Esophagus muscularis mucosa (tissue), 4 donors: ENCODE data around the gene ACTL8. TPM values are rescaled to one million over a fixed set of nuclear protein-coding genes. Genes with fewer than 3 reads are reported as not detected.

ENCODE experiments used
- DNase-seq: peaks from one replicate; pipeline ENCODE4 v3.0.0-alpha.2; 2017; ENCODE audit errors: extremely low spot score
- H3K27ac ChIP-seq, 4 donors: fragments of 200-600 bp; sonication (generic); replicated peaks in 1 of 4; 1 replicate in 3 of 4; 2 replicates in 1 of 4; pipeline ENCODE4 v1.5.1; 2016 to 2019; ENCODE audit warnings: mild to moderate bottlenecking in 1 of 4
- H3K27me3 ChIP-seq, 4 donors: fragments of 200-600 bp; sonication (generic); one replicate each; pipeline versions ENCODE4 v1.5.1 to v1.6.0; 2016 to 2019
- H3K36me3 ChIP-seq, 4 donors: fragments of 200-600 bp; sonication (generic); one replicate each; pipeline ENCODE4 v1.5.1; 2016 to 2019
- H3K4me1 ChIP-seq, 4 donors: fragments of 200-600 bp; sonication (generic); one replicate each; pipeline ENCODE4 v1.5.1; 2016 to 2019
- H3K4me3 ChIP-seq, 4 donors: fragments of 200-600 bp; sonication (generic); 1 replicate in 2 of 4; 2 replicates in 2 of 4; pipeline ENCODE4 v1.5.1; 2016 to 2019; ENCODE audit warnings: mild to moderate bottlenecking in 4 of 4, moderate library complexity in 1 of 4
- H3K9me3 ChIP-seq, 4 donors: fragments of 200-600 bp; sonication (generic); 1 replicate in 3 of 4; 2 replicates in 1 of 4; pipeline ENCODE4 v1.5.1; 2016 to 2019
- EP300 ChIP-seq: sonication (generic); formaldehyde crosslinking; IDR thresholded peaks from one replicate; pipeline ENCODE4 v1.6.1; 2017; ENCODE audit warnings: antibody characterized with exemption
- POLR2A ChIP-seq: fragments of 450-650 bp; IDR thresholded peaks from one replicate; pipeline ENCODE4 v1.6.1; 2017; ENCODE audit warnings: antibody characterized with exemption, moderate library complexity, mild to moderate bottlenecking, low read depth
- POLR2AphosphoS5 ChIP-seq, 2 donors: sonication (generic); formaldehyde crosslinking; IDR thresholded peaks; one replicate each; pipeline ENCODE4 v1.6.1; 2017; ENCODE audit warnings: antibody characterized with exemption in 2 of 2
- WGBS: methylation state at CpG from one replicate; pipeline ENCODE4 v1.1.5; 2018; 5-methylcytosine and 5-hydroxymethylcytosine counted together
- intact Hi-C: fragments of 100-400 bp; cut with DNase I; formaldehyde crosslinking; loops from one replicate; pipeline ENCODE4 v1.15.1; 2023
- total RNA-seq, 4 donors: library from RNA; depleted of rRNA; stranded (reverse); fragments of >200 nt; gene quantifications; one replicate each; pipeline versions ENCODE4 v1.1.0 to v1.2.1, GENCODE V29; 2016
- TF ChIP-seq, protein P1 (sequence below), 3 experiments: fragments of 200-600 bp in 2 of 3; fragments of 450-650 bp in 1 of 3; sonication (generic) in 2 of 3; IDR thresholded peaks; one replicate each; pipeline ENCODE4 v1.5.1; 2017 to 2019; ENCODE audit warnings: antibody characterized with exemption in 3 of 3, mild to moderate bottlenecking in 2 of 3, moderate library complexity in 1 of 3

ACTL8 gene
- total RNA-seq, 4 donors from 2014 or later, result not detected

DNA sequence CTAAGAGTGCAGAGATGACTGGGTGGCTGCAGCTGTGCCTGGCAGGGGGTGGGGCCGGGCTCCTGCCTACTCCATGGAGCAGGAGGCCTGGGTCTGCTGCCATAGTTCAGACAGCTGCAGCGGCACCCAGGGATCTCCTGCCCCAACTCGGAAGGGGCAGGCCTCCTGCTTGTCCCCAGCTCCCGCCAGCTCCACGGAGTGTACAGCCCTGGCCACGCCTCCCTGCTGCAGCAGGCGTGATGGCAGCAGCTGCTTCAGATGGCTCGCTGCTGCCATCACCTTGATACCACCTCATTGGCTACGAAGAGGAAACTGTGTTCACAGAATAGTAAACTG is 35.9 kb downstream of the ACTL8 start:
- no CpG with 5 or more reads among the region's 9 CpGs for WGBS
- TF ChIP-seq POLR2A (no peak), EP300 (no peak), POLR2AphosphoS5 (IDR thresholded peaks at IDR 0.05) (no peak)
- TF ChIP-seq, protein P1, sequence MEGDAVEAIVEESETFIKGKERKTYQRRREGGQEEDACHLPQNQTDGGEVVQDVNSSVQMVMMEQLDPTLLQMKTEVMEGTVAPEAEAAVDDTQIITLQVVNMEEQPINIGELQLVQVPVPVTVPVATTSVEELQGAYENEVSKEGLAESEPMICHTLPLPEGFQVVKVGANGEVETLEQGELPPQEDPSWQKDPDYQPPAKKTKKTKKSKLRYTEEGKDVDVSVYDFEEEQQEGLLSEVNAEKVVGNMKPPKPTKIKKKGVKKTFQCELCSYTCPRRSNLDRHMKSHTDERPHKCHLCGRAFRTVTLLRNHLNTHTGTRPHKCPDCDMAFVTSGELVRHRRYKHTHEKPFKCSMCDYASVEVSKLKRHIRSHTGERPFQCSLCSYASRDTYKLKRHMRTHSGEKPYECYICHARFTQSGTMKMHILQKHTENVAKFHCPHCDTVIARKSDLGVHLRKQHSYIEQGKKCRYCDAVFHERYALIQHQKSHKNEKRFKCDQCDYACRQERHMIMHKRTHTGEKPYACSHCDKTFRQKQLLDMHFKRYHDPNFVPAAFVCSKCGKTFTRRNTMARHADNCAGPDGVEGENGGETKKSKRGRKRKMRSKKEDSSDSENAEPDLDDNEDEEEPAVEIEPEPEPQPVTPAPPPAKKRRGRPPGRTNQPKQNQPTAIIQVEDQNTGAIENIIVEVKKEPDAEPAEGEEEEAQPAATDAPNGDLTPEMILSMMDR (IDR thresholded peaks at IDR 0.05), result no peak
- no peak for DNase-seq
- H3K27ac ChIP-seq, result no peak overlapping the region
- no peaks in the 10 kb centered on the region for H3K4me1 ChIP-seq
- H3K4me3 ChIP-seq, result no peak overlapping the region
- peaks cover 0 to 38% (median 0%) of the 10 kb centered on the region in 4 donors for H3K27me3 ChIP-seq
- H3K36me3 ChIP-seq, result no peaks in the 10 kb centered on the region
- intact Hi-C loops, result no loop called here
- no peaks in the 10 kb centered on the region for H3K9me3 ChIP-seq

DNA sequence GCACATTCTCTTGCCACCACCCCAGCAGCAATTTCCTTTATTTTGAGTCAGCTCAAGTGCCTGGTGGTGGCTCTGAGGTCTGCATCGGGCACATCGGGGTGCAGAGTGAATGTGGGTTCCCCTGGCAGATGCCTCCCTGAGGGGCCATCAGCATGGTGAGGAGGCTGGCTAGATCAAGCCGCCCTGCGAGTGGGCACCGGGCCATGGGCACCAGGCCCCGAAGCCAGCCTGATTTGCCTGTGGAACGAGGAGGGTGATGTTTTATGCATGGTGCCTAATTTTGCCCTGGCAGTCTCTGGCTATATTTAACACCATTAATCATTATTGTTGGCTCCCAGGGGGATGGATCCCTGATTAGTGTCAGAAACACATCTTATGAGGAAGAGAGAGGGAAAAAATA is 36.3 kb downstream of the ACTL8 start:
- Histone ChIP-seq H3K9me3 (no peaks in the 10 kb centered on the region), H3K27ac (no peak overlapping the region), H3K36me3 (no peaks in the 10 kb centered on the region), H3K4me3 (no peak overlapping the region), H3K27me3 (peaks cover 0 to 40% (median 0%) of the 10 kb centered on the region in 4 donors), H3K4me1 (no peaks in the 10 kb centered on the region)
- TF ChIP-seq, protein P1 (IDR thresholded peaks at IDR 0.05), result no peak
- TF ChIP-seq EP300 (no peak), POLR2AphosphoS5 (IDR thresholded peaks at IDR 0.05) (no peak), POLR2A (no peak)
- intact Hi-C loops, result no loop called here
- no peak for DNase-seq
- WGBS, result 94% methylated on average over 6 of the region's 7 CpGs

DNA sequence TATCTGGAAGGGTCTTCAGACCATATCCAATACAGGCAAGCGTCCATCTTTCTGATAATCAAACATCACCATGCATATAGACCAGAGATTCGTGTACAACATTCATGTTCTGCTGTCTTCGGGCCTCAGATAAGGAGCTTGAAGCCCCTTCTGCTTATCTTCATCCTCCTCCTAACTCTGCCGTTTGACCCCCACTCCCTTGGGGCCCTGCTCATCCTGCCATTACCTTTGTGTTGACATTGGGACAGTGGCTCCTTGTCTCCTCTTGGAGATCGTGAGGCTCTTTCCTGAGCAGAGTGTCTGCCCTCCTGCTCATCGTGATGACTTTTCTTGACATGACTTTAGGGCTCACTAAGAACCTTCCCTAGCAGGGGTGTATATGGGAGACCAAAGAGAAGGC is 37.3 kb downstream of the ACTL8 start:
- no peak overlapping the region for H3K4me3 ChIP-seq
- WGBS, result 85% methylated on average over 6 of the region's 6 CpGs
- H3K27ac ChIP-seq, result no peak overlapping the region
- peaks cover 0 to 47% (median 0%) of the 10 kb centered on the region in 4 donors for H3K27me3 ChIP-seq
- no peaks in the 10 kb centered on the region for H3K9me3 ChIP-seq
- TF ChIP-seq EP300 (no peak), POLR2AphosphoS5 (IDR thresholded peaks at IDR 0.05) (no peak), POLR2A (no peak)
- TF ChIP-seq, protein P1 (IDR thresholded peaks at IDR 0.05), result no peak
- H3K4me1 ChIP-seq, result no peaks in the 10 kb centered on the region
- no peak for DNase-seq
- no peaks in the 10 kb centered on the region for H3K36me3 ChIP-seq
- intact Hi-C loops, result no loop called here

DNA sequence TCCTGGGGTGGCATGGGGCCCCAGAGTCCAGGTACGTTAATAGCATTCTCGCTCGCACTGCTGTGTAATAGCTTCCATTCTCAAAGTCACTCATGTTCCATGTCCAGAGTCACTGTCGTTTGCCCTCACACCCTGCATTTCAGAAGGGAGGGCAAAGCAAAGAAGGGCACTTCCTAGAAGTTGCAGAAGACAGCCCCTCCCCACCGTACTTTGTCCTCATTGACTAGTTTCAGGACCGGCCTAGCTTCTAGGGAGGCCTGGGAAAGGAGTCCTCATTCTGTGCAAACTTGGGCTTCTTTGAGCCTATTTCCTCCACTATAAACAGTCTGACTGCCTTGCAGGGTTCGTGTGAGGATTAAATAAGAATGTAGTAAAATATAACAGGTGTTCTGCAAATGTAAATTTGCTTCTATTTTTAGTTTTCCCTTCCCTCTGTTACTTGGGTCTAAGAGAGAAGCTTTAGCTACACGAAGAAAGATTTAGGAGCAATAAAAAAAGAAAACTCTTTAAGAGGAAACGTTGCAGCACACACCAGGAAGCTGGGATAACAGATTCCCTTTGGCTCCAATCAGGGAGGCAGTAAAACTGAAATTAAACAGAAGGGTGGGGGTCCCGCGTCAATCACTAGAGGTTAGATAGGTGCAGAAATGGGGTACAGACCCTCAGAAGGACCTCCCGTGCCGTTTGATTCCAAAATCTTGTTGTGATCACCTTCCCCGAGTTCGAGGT is 40.1 kb downstream of the ACTL8 start:
- Histone ChIP-seq H3K36me3 (no peaks in the 10 kb centered on the region), H3K27ac (no peak overlapping the region), H3K9me3 (no peaks in the 10 kb centered on the region), H3K4me1 (no peaks in the 10 kb centered on the region), H3K27me3 (peaks cover 0 to 56% (median 0%) of the 10 kb centered on the region in 4 donors), H3K4me3 (no peak overlapping the region)
- TF ChIP-seq POLR2A (no peak), EP300 (no peak), POLR2AphosphoS5 (IDR thresholded peaks at IDR 0.05) (no peak)
- TF ChIP-seq, protein P1 (IDR thresholded peaks at IDR 0.05), result no peak
- no peak for DNase-seq
- WGBS, result 54% methylated on average over 15 of the region's 15 CpGs
- intact Hi-C loops, result no loop called here
